HUES64 (cell line): ENCODE results near the gene CLEC19A.

ENCODE experiments used
- H3K27ac ChIP-seq: 2 replicates; pipeline ENCODE4 v1.7.0; 2013; ENCODE audit warnings: low read depth, low read length, inconsistent platforms
- H3K27me3 ChIP-seq: 2 replicates; pipeline ENCODE4 v1.6.1; 2013; ENCODE audit warnings: mild to moderate bottlenecking, low read length; ENCODE audit not compliant: insufficient read depth
- H3K36me3 ChIP-seq: 2 replicates; pipeline ENCODE4 v1.6.1; 2013; ENCODE audit warnings: mild to moderate bottlenecking, low read length; ENCODE audit not compliant: insufficient read depth
- H3K4me1 ChIP-seq: 2 replicates; pipeline ENCODE4 v1.6.1; 2013; ENCODE audit warnings: mild to moderate bottlenecking, low read length, moderate library complexity; ENCODE audit not compliant: insufficient read depth
- H3K4me3 ChIP-seq: 2 replicates; pipeline ENCODE4 v1.5.1; 2013; ENCODE audit warnings: mild to moderate bottlenecking, low read length, moderate library complexity
- H3K9ac ChIP-seq: 2 replicates; pipeline ENCODE4 v1.6.1; 2013; ENCODE audit warnings: mild to moderate bottlenecking, low read depth, low read length
- H3K9me3 ChIP-seq: 2 replicates; pipeline ENCODE4 v1.6.1; 2013; ENCODE audit warnings: low read depth, low read length; ENCODE audit not compliant: insufficient read depth
- WGBS: fragments of 150-250, 120-280 bp; methylation state at CpG from one replicate; pipeline ENCODE4 v1.1.7; 2013; ENCODE audit warnings: missing lambda C conversion rate; 5-methylcytosine and 5-hydroxymethylcytosine counted together

The CLEC19A gene

DNA sequence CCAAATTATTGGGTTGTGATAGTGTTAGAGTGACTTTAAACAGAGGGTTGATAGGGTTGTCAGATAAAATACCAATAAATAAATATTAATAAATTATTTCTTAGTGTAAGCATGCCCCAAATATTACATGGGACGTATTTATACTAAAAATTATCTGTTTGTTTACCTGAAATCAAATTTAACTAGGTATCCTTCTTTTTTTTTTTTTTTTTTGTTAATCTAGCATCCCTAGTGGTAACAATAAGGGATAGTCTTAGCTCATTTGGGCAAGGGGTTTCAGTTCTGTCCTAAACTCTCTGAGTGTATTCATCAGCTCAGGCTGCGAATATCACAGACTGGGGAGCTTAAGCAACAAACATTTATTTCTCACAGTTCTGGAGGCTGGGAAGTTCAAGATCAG lies 1.3 kb downstream of the CLEC19A start:
- H3K9me3 ChIP-seq: no peaks in the 10 kb centered on the region
- no peak overlapping the region for H3K27ac ChIP-seq
- 91% methylated on average over 1 of the region's 2 CpGs for WGBS
- H3K27me3 ChIP-seq: no peaks in the 10 kb centered on the region
- H3K4me3 ChIP-seq: no peak overlapping the region
- no peaks in the 10 kb centered on the region for H3K36me3 ChIP-seq
- no peak overlapping the region for H3K9ac ChIP-seq
- peaks cover 37% of the 10 kb centered on the region for H3K4me1 ChIP-seq

DNA sequence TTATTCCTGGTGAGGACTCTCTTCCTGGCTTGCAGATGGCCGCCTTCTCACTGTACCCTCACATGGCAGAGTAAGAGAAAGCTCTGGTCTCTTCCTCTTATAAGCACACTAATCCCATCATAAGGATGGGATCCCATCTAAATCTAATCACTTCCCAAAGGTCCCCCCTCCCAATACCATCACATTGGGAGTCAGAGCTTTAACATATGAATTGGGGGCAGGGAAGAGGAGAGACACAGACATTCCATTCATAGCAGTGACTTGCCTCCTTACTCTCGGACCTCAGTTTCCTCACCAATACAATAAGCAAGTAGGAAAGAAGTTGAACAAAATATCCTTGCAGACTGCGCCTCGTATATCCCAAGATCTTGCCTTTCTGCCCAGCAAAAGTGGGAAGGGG lies 1.7 kb downstream of the CLEC19A start:
- H3K27ac ChIP-seq: peak overlapping the region; percentile 25; the same call in 1 of the 2 replicates
- H3K9ac ChIP-seq: no peak overlapping the region
- no peaks in the 10 kb centered on the region for H3K9me3 ChIP-seq
- peaks cover 41% of the 10 kb centered on the region for H3K4me1 ChIP-seq
- no peaks in the 10 kb centered on the region for H3K27me3 ChIP-seq
- H3K36me3 ChIP-seq: no peaks in the 10 kb centered on the region
- H3K4me3 ChIP-seq: no peak overlapping the region
- 88% methylated on average over 3 of the region's 4 CpGs for WGBS

DNA sequence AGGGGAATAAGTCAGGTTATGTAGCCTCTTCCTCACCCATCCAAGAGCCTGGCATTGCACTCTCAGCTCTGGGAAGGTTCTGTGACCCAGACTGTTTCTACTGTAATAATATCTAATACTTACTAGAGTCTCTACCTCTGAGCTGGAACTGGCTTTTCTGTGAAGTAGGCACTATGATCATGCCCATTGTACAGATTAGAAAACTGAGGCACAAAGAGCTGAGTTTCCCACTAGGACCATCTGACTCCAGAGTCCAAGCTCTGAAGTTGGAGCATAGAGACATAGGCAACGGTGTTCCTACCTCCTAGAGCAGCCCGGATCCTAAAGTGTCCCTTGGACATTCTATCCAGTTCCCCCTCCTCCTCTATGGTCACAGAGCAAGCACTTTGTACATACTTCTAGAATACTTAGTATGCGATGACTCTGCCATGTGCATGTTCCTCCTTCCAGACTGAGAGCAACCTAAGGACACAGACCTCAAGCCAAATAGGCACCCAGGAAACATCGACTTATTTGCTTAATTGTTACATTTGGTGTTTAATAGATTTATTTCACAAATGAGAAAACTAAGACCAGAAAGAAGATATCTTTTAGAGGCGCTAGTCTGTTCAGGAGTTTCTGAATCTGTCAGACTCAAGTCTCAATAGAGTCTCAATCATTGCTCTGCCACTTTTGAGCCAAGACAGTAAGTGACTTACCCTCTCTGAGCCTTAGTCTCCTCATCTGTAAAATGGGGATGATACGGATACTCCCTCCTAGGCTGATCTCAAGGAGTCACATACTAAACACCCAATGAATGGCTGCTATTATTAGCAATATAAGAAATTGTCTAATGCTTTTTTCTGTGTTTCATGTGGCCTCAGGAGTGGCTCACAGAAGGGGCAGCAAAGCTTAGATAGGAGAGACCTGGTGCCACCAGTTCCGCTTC lies 3.6 kb downstream of the CLEC19A start:
- peak overlapping the region; percentile 53 for H3K27ac ChIP-seq
- WGBS: 91% methylated on average over 6 of the region's 7 CpGs
- H3K9ac ChIP-seq: peak overlapping the region; percentile 46; the same call in 1 of the 2 replicates

DNA sequence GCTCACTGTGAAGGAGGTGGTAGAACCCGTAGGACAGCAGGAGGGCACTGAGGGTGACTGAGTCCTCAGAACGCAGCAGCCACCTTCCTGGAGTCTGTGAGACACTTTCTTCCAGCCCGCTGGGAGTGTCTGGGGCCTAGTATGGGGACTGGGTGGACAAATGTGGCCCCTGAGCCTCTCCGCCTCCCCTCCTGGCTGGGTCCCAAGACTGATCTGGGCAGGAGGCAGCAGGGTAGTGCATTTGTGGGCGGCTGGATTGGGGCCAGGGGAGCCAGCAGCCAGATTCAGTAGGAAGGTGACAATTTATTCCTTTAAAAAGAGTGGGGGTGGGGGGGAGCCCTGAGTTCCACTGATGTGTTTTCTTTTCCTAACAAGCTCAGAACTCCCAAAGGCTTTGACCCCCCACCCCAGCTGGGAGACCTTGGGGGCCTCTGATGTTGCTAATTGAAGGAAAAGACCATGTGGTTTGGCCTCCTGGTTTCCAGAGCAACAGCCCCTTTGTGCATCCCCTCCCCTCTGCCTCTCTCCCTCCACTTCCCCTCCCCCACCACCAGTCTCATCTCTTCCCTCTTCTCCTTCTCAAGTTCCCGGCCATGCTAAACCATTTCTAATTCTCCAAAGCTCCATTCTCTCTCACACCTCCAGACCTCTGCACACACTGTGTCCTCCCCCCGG lies 4.4 kb downstream of the CLEC19A start:
- Histone ChIP-seq H3K36me3 (no peaks in the 10 kb centered on the region), H3K9ac (peak overlapping the region; percentile 46; the same call in 1 of the 2 replicates), H3K9me3 (no peaks in the 10 kb centered on the region), H3K27ac (peak overlapping the region; percentile 53), H3K4me3 (no peak overlapping the region), H3K27me3 (no peaks in the 10 kb centered on the region), H3K4me1 (peaks cover 46% of the 10 kb centered on the region)
- 66% methylated on average over 7 of the region's 7 CpGs for WGBS

More for the DNA sequence above, 3.6 kb downstream of the CLEC19A start:
- Histone ChIP-seq H3K9me3 (no peaks in the 10 kb centered on the region), H3K4me1 (peaks cover 46% of the 10 kb centered on the region), H3K4me3 (no peak overlapping the region), H3K27me3 (no peaks in the 10 kb centered on the region), H3K36me3 (no peaks in the 10 kb centered on the region)

DNA sequence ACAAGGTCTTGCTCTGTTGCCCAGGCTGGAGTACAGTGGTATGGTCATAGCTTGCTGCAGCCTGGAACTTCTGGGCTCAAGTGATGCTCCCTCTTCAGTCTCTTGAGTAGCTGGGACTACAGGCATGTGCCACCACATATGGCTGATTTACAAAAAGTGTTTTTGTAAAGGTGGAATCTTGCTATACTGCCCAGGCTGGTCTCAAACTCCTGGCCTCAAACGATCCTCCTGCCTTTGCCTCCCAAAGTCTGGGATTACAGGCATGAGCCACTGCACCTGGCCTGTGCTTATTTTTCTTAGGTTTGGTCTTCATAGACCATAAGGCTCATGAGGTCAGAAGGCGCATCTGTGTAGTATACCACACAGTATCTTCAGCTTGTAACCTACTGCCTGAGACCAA lies 5.3 kb downstream of the CLEC19A start:
- H3K4me1 ChIP-seq: peaks cover 46% of the 10 kb centered on the region
- 98% methylated on average over 2 of the region's 2 CpGs for WGBS
- H3K36me3 ChIP-seq: no peaks in the 10 kb centered on the region
- no peak overlapping the region for H3K4me3 ChIP-seq
- peak overlapping the region; percentile 19; the same call in 1 of the 2 replicates for H3K27ac ChIP-seq
- H3K27me3 ChIP-seq: no peaks in the 10 kb centered on the region
- peak overlapping the region; percentile 23; the same call in 1 of the 2 replicates for H3K9ac ChIP-seq
- no peaks in the 10 kb centered on the region for H3K9me3 ChIP-seq

DNA sequence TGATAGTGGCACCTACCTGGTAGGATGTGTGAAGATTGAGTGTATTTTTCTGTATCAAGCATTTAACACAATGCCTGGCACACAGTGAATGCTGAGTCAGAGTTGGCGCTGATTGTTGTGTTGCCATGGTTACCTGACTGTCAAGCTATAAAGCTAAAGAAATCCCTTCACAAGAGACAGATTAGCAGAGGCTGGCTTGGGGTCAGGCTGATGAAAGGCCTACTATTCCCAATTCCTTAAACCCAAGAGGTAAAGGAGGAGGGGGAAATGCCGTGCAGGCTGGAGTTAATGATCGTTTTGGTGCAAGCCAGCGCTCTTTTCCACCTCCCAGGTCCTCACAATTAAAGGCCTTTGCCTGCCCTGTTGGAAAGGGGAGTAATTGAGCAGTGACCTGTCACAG lies 5.9 kb downstream of the CLEC19A start:
- WGBS: 50% methylated on average over 1 of the region's 4 CpGs
- Histone ChIP-seq H3K9ac (peak overlapping the region; percentile 23), H3K4me1 (peaks cover 46% of the 10 kb centered on the region), H3K36me3 (no peaks in the 10 kb centered on the region), H3K27ac (peak overlapping the region; percentile 51; the same call in 1 of the 2 replicates), H3K4me3 (no peak overlapping the region), H3K27me3 (no peaks in the 10 kb centered on the region), H3K9me3 (no peaks in the 10 kb centered on the region)

DNA sequence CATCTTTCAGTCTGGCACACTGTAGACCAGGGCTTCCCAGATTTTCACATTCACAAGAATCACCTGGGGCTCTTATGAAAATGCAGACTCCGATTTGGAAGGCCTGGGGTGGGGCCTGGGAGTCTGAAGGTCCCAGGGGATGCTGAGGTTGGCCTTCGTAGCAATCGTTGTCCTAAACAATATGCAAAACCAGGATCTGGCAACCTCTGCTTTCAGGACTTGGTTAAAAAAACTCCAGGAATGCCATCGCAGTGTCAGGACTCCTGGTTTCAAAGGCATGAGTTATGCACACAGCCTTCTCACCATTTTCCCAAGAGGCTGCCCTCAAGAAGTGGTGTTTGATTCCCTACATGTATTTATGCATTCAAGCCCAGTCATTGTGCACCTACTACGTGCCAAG lies 6.7 kb downstream of the CLEC19A start:
- Histone ChIP-seq H3K9me3 (no peaks in the 10 kb centered on the region), H3K4me3 (no peak overlapping the region), H3K27me3 (no peaks in the 10 kb centered on the region), H3K27ac (peak overlapping the region; percentile 51; the same call in 1 of the 2 replicates), H3K4me1 (peaks cover 45% of the 10 kb centered on the region), H3K36me3 (no peaks in the 10 kb centered on the region), H3K9ac (no peak overlapping the region)
- WGBS: 81% methylated on average over 5 of the region's 5 CpGs

DNA sequence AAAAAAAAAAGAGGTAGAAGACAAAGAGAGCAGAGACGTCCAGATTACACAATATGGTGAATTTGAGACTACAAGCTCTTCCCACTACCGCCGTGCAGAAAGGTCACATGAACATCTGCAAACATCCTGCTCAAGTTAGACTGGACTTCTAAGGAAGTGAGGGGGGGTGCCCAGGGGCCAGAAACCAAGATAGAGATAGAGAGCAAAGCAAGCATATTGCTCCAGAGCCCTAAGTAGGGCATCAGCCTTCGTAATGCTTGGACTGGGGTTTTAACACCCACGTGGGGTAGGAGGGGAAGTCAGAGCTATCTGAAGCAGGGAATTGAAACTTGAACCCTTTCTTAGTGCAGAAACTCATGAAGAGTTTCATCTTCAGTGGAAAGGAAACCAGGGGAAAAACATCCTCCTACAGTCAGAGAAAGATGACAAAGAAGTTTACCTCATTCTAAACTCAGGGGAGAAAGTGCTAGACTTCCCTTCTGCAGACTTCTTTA lies 8.7 kb downstream of the CLEC19A start:
- H3K9ac ChIP-seq: no peak overlapping the region
- no peaks in the 10 kb centered on the region for H3K27me3 ChIP-seq

DNA sequence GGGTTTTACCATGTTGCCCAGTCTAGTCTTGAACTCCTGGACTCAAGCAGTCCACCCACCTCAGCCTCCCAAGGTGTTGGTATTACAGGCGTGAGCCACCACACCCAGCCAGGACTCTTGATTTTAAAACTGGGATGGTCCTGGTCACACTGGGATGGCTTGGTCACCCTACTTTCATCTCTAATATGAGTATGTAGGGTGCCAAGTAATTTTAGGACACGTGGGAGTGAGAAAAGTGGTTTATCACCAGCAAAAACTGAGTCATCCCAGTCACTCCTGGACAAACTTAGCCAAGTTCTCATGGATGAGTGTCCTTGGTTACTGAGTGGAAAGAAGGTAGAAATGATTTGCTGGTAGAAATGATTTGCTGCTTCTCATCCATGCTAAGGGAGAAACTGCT lies 9.9 kb downstream of the CLEC19A start:
- Histone ChIP-seq H3K9ac (no peak overlapping the region), H3K27ac (no peak overlapping the region), H3K4me1 (peaks cover 21% of the 10 kb centered on the region), H3K4me3 (no peak overlapping the region), H3K9me3 (no peaks in the 10 kb centered on the region), H3K36me3 (no peaks in the 10 kb centered on the region), H3K27me3 (no peaks in the 10 kb centered on the region)
- WGBS: 94% methylated on average over 1 of the region's 2 CpGs

More for the DNA sequence above, 8.7 kb downstream of the CLEC19A start:
- no peaks in the 10 kb centered on the region for H3K36me3 ChIP-seq
- no peak overlapping the region for H3K4me3 ChIP-seq
- peaks cover 30% of the 10 kb centered on the region for H3K4me1 ChIP-seq
- no peak overlapping the region for H3K27ac ChIP-seq
- 79% methylated on average over 5 of the region's 5 CpGs for WGBS
- no peaks in the 10 kb centered on the region for H3K9me3 ChIP-seq

DNA sequence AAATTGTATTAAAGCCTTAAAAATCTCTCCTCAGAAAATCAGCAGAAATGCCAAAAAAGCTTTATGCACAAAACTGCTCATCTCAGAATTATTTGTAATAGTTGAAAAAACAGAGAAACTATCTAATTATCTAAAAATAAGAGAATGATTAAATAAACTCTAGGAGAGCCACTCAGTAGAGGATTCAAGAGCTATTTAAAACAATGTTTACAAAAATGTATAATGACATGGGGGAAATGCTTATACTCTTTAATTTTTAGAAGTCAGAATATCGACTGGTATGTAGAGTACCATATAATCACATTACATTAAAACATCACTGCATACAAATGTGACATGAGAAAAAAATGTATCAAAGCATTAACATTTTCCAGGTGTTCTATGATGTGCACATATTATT lies 11.9 kb downstream of the CLEC19A start:
- Histone ChIP-seq H3K9me3 (no peaks in the 10 kb centered on the region), H3K36me3 (no peaks in the 10 kb centered on the region), H3K27ac (no peak overlapping the region), H3K4me3 (no peak overlapping the region), H3K4me1 (peaks cover 2% of the 10 kb centered on the region; the same call in 1 of the 2 replicates), H3K9ac (no peak overlapping the region), H3K27me3 (no peaks in the 10 kb centered on the region)
- no CpG with 5 or more reads among the region's 1 CpG for WGBS

DNA sequence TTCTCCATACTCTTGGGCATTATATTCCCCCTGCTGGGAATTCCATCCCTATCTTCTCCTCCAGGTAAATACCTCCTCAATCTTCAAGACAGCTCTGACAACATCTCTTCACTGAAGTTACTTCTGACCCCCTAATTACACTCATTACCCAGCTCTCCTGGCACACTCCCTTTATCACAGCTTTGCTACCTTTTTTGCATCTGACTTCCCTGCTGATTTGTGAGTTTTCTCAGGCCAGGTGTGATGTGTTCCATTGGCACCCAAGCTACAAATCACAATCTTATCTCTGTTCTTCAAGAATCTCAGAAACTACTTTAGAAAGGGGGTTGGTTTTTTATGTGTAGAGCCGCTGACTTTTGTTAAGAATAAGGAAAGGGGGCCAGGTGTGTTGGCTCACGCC lies 14.0 kb downstream of the CLEC19A start:
- no peaks in the 10 kb centered on the region for H3K27me3 ChIP-seq
- H3K9ac ChIP-seq: no peak overlapping the region
- H3K27ac ChIP-seq: no peak overlapping the region
- H3K4me3 ChIP-seq: no peak overlapping the region
- 93% methylated on average over 2 of the region's 2 CpGs for WGBS
- H3K9me3 ChIP-seq: no peaks in the 10 kb centered on the region
- H3K36me3 ChIP-seq: no peaks in the 10 kb centered on the region
- no peaks in the 10 kb centered on the region for H3K4me1 ChIP-seq
